CD4-positive, CD25-positive, alpha-beta regulatory T cell (primary cell): Measurements from ENCODE around the gene ELL2. TPM values are rescaled to one million over a fixed set of nuclear protein-coding genes. Genes with fewer than 3 reads are reported as not detected.
"Not testable (repeated sequence)": the region's sequence is repeated elsewhere in the genome, so short reads cannot be mapped to it uniquely, and the experiment has no call there.

ENCODE experiments used
- ATAC-seq, 2 donors: fragments of 150-1000 bp; cut with Tn5 transposase; one replicate each; pipeline ENCODE4 v1.10.0; 2021; ENCODE audit warnings: low read depth in 2 of 2, moderate number of reproducible peaks in 2 of 2, moderate library complexity in 1 of 2
- DNase-seq, 3 donors: peaks; one replicate each; pipeline versions ENCODE4 v3.0.0 to v3.0.0-alpha.2; 2012 to 2022; ENCODE audit warnings: mixed read lengths in 1 of 3
- H3K27ac ChIP-seq: one replicate; pipeline ENCODE4 v1.7.0; 2013; ENCODE audit warnings: mild to moderate bottlenecking, low read length; ENCODE audit not compliant: insufficient read depth, poor library complexity, severe bottlenecking
- H3K27me3 ChIP-seq: one replicate; pipeline ENCODE4 v1.7.0; 2013; ENCODE audit warnings: low read length; ENCODE audit not compliant: control insufficient read depth, insufficient read depth
- H3K36me3 ChIP-seq: one replicate; pipeline ENCODE4 v1.7.0; 2013; ENCODE audit warnings: mild to moderate bottlenecking, low read length, moderate library complexity; ENCODE audit not compliant: control insufficient read depth, insufficient read depth
- H3K4me1 ChIP-seq: 2 replicates; pipeline ENCODE4 v1.7.0; 2013; ENCODE audit warnings: mild to moderate bottlenecking, low read length; ENCODE audit not compliant: insufficient read depth, control insufficient read depth, poor library complexity, severe bottlenecking
- H3K4me3 ChIP-seq: one replicate; pipeline ENCODE4 v1.7.0; 2013; ENCODE audit warnings: low read depth, mild to moderate bottlenecking, low read length, moderate library complexity
- H3K9me3 ChIP-seq, 2 experiments: 1 replicate in 1 of 2; 2 replicates in 1 of 2; pipeline ENCODE4 v1.7.0; 2013; ENCODE audit warnings: low read length in 2 of 2, mild to moderate bottlenecking in 1 of 2, moderate library complexity in 1 of 2; ENCODE audit not compliant: control insufficient read depth in 2 of 2
- H3K27ac Mint-ChIP-seq, 3 donors: one replicate each; pipeline ENCODE4 v1.8.0; 2020 to 2022; ENCODE audit warnings: mild to moderate bottlenecking in 3 of 3, mixed read lengths in 3 of 3, moderate library complexity in 2 of 3
- H3K27me3 Mint-ChIP-seq: one replicate; pipeline ENCODE4 v1.8.0; 2022; ENCODE audit warnings: mild to moderate bottlenecking, mixed read lengths
- H3K36me3 Mint-ChIP-seq: one replicate; pipeline ENCODE4 v1.8.0; 2020; ENCODE audit warnings: mixed read lengths
- H3K4me1 Mint-ChIP-seq, 4 donors: one replicate each; pipeline ENCODE4 v1.8.0; 2020 to 2022; ENCODE audit warnings: mixed read lengths in 4 of 4, mild to moderate bottlenecking in 1 of 4
- H3K4me3 Mint-ChIP-seq, 4 donors: one replicate each; pipeline ENCODE4 v1.8.0; 2020 to 2022; ENCODE audit warnings: mild to moderate bottlenecking in 4 of 4, mixed read lengths in 4 of 4, moderate library complexity in 3 of 4
- H3K9me3 Mint-ChIP-seq, 7 donors: one replicate each; pipeline ENCODE4 v1.8.0; 2020 to 2022; ENCODE audit warnings: mixed read lengths in 7 of 7, mild to moderate bottlenecking in 3 of 7, moderate library complexity in 2 of 7
- polyA plus RNA-seq, 4 donors: library from polyadenylated mRNA; unstranded; fragments of 300-500 nt; fragmentation: Illumina TruSeq; gene quantifications; one replicate each; pipeline ENCODE4 v1.2.3, GENCODE V29; 2021
- total RNA-seq: library from RNA; stranded (reverse); gene quantifications from one replicate; pipeline ENCODE4 v1.2.3, GENCODE V29; 2022

ELL2 gene
- total and polyA plus RNA-seq, 5 donors from 2014 or later = 2.6 to 94.6 (median 3.7) TPM

DNA sequence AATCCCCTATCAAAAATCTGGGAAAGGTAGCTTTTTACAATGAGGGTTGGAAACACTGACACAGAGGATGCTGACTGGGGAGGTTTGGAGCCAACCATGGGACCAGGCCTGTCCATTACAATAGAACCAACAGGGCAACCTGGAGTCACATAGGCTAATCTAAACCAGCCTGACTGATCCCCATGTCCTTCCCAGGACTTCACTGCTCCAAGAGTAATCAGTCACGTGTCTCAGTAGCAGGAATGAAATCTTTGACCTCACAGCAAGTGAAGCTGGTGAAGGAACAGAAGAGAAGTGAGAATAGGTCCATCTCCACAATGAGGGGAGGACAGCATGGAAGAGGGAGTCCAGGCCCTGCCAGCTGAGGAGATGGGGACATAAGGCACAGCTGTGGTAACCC is 123.1 kb downstream of the ELL2 start:
- no peak overlapping the region for H3K4me3 ChIP-seq
- DNase-seq (no peak), ATAC-seq (no peak)
- H3K36me3 ChIP-seq = no peaks in the 10 kb centered on the region
- peaks cover 38% of the 10 kb centered on the region for H3K4me1 ChIP-seq
- peaks cover 4% of the 10 kb centered on the region for H3K27me3 Mint-ChIP-seq
- peaks cover 32 to 47% (median 36%) of the 10 kb centered on the region in 4 donors for H3K4me1 Mint-ChIP-seq
- no peaks in the 10 kb centered on the region for H3K9me3 ChIP-seq
- no peaks in the 10 kb centered on the region for H3K36me3 Mint-ChIP-seq
- no peaks in the 10 kb centered on the region for H3K9me3 Mint-ChIP-seq
- no peaks in the 10 kb centered on the region for H3K27me3 ChIP-seq
- H3K27ac ChIP-seq = no peak overlapping the region
- no peak overlapping the region for H3K27ac Mint-ChIP-seq
- peak overlapping the region in 2 of 4 donors; percentile 16 to 38 for H3K4me3 Mint-ChIP-seq

DNA sequence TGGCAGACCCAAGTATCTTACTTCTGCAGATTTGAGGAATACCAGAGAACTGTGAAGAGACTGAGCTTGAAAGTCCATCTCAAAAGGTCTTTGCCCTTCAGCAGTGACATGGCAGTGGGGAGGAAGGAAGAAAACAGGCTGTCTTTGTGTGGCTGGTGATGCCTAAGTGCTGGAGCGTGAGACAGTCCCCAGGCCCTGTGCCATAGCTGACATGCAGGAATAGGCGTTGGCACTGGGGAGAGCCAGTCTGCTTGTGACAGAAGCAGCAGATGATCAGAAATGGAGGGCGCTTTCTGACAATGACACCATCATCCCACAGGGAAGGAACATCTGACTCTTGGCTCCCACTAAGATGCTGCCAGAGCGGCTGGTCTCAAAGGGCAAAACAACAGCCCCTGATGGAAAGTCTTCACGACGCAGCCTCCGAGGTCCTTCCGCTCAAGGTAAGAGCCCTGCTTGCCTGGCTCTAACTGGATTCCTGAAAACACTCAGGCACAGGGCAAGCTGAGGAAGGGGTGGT is 123.6 kb downstream of the ELL2 start:
- H3K36me3 ChIP-seq = no peaks in the 10 kb centered on the region
- no peak overlapping the region for H3K27ac ChIP-seq
- Mint-ChIP-seq H3K27me3 (no peaks in the 10 kb centered on the region), H3K9me3 (no peaks in the 10 kb centered on the region), H3K4me1 (peaks cover 30 to 47% (median 34%) of the 10 kb centered on the region in 4 donors), H3K27ac (no peak overlapping the region), H3K4me3 (no peak overlapping the region), H3K36me3 (no peaks in the 10 kb centered on the region)
- H3K27me3 ChIP-seq = no peaks in the 10 kb centered on the region
- no peaks in the 10 kb centered on the region for H3K9me3 ChIP-seq
- H3K4me3 ChIP-seq = no peak overlapping the region
- H3K4me1 ChIP-seq = peaks cover 38% of the 10 kb centered on the region
- ATAC-seq = no peak
- DNase-seq = no peak

DNA sequence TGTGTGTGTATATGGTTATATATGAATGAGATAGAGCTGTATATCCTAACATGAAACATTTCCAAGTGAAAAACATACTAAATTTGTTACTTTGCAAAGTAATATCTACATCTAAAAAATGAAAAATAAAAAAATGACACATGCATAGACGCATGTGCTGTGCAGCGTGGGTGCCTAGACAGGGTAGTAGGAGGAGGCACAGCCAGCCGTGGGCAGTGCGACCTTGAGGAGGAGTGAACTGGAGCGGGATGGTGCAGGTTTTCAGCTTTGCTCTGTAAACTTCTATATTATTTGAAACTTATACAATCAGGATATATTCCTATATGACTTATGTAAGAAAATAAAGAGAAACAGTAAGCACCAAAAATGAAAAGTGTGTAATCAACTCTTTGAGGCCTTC is 124.2 kb downstream of the ELL2 start:
- Histone ChIP-seq H3K27ac (no peak overlapping the region), H3K4me3 (no peak overlapping the region), H3K4me1 (peaks cover 38% of the 10 kb centered on the region), H3K9me3 (no peaks in the 10 kb centered on the region), H3K27me3 (no peaks in the 10 kb centered on the region), H3K36me3 (no peaks in the 10 kb centered on the region)
- no peak for DNase-seq
- H3K4me1 Mint-ChIP-seq = peaks cover 29 to 48% (median 34%) of the 10 kb centered on the region in 4 donors
- no peaks in the 10 kb centered on the region for H3K27me3 Mint-ChIP-seq
- H3K9me3 Mint-ChIP-seq = no peaks in the 10 kb centered on the region
- ATAC-seq = no peak
- H3K4me3 Mint-ChIP-seq = peak overlapping the region in 2 of 4 donors; percentile 31 to 88
- no peaks in the 10 kb centered on the region for H3K36me3 Mint-ChIP-seq
- H3K27ac Mint-ChIP-seq = peak overlapping the region; percentile 17 to 98 (median 65)

DNA sequence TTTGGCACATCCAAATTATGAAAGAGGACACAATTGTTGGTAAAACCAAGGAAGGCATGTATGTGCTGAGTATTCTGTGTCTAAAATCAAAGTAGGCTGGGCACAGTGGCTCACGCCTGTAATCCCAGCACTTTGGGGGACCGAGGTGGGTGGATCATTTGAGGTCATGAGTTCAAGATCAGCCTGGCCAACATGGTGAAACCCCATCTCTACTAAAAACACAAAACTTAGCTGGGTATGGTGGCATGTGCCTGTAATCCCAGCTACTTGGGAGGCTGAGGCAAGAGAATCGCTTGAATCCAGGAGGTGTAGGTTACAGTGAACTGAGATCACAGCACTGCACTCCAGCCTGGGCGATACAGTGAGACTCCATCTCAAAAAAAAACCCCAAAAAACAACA is 124.7 kb downstream of the ELL2 start:
- H3K36me3 Mint-ChIP-seq, H3K27me3 ChIP-seq, H3K9me3 Mint-ChIP-seq, DNase-seq, H3K27ac ChIP-seq, H3K4me3 ChIP-seq, H3K9me3 ChIP-seq, H3K27me3 Mint-ChIP-seq, H3K36me3 ChIP-seq, ATAC-seq: not testable (repeated sequence)
- peak overlapping the region in 3 of 4 donors; percentile 58 to 88 (median 59) for H3K4me3 Mint-ChIP-seq
- peaks cover 28 to 53% (median 37%) of the 10 kb centered on the region in 4 donors for H3K4me1 Mint-ChIP-seq
- peaks cover 39% of the 10 kb centered on the region for H3K4me1 ChIP-seq
- peak overlapping the region; percentile 33 to 98 (median 61) for H3K27ac Mint-ChIP-seq

DNA sequence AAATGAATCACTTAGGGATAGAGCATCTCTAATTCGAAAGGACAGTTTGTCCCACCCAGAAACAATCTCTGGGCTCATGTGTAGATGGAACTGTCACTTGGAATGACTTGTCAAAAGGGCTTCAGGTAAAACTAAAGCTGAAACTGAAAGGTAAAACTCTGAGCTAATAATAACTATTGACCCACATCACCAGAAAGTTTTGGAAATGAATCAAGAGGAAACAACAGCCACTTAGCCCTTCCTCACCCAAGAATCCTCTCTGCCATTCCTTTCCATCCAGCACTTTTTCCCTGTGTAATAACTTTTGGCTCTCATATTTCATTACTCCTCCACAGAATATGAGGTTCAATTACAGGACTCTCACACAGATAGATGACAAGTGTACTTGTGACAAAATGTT is 125.1 kb downstream of the ELL2 start:
- H3K4me3 Mint-ChIP-seq = peak overlapping the region; percentile 39 to 92 (median 88)
- no peaks in the 10 kb centered on the region for H3K36me3 Mint-ChIP-seq
- H3K27me3 Mint-ChIP-seq = no peaks in the 10 kb centered on the region
- Histone ChIP-seq H3K36me3 (no peaks in the 10 kb centered on the region), H3K9me3 (no peaks in the 10 kb centered on the region), H3K27ac (peak overlapping the region; percentile 75), H3K4me3 (peak overlapping the region; percentile 93), H3K4me1 (peaks cover 39% of the 10 kb centered on the region), H3K27me3 (no peaks in the 10 kb centered on the region)
- peak overlapping the region; percentile 33 to 98 (median 91) for H3K27ac Mint-ChIP-seq
- ATAC-seq = no peak
- peaks cover 32 to 57% (median 39%) of the 10 kb centered on the region in 4 donors for H3K4me1 Mint-ChIP-seq
- H3K9me3 Mint-ChIP-seq = no peaks in the 10 kb centered on the region
- DNase-seq = no peak

DNA sequence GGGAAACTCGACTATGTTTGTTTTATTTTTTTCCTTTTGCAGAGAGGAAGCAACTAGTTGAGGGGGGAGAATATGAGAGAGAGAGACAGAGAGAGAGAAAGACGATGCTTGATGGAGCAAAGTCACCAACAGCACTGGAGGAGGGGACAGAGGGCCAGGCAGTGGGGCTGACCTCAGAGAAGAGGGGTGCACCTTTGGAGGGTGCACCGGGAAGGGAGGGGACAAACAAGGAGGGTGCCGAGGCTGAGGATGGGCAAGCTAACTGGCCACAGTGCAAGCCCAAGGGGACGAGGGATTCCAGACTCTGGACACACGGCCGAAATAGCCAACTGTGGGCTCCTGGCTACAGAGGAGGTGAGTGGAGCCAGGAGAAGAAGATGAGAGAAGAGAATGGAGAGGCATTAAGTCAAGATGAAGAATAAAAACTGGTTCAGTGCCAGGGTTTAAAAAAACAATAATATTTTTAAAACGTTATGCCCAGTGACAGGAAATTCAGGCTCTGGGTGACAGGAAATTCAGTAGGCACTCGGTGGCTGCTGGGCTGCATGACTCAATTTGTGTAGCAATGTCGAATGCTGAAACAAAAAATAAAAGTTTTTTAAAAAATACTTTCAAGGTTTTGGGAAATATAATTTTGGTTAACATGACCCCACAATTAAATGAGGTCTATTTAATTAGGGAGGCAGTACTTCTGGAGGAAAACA is 125.8 kb downstream of the ELL2 start:
- H3K9me3 Mint-ChIP-seq = no peaks in the 10 kb centered on the region
- peak overlapping the region; percentile 75 for H3K27ac ChIP-seq
- H3K4me1 ChIP-seq = peaks cover 39% of the 10 kb centered on the region
- DNase-seq = no peak
- no peaks in the 10 kb centered on the region for H3K27me3 Mint-ChIP-seq
- H3K27me3 ChIP-seq = no peaks in the 10 kb centered on the region
- peak overlapping the region; percentile 88 to 97 (median 90) for H3K4me3 Mint-ChIP-seq
- H3K36me3 Mint-ChIP-seq = no peaks in the 10 kb centered on the region
- peaks cover 34 to 57% (median 40%) of the 10 kb centered on the region in 4 donors for H3K4me1 Mint-ChIP-seq
- H3K36me3 ChIP-seq = no peaks in the 10 kb centered on the region
- peak overlapping the region; percentile 93 for H3K4me3 ChIP-seq
- H3K27ac Mint-ChIP-seq = peak overlapping the region; percentile 90 to 98 (median 91)
- no peaks in the 10 kb centered on the region for H3K9me3 ChIP-seq
- ATAC-seq = peak; percentile 20 to 30

Other genes starting within 250 kb of the ELL2 start
- gene RHOBTB3, start 230.5 kb downstream of the ELL2 start, total RNA-seq = 2.4 TPM
- 1 to 10 TPM; 1.4 to 2.8 (median 2.7) TPM for gene RHOBTB3, start 230.5 kb downstream of the ELL2 start, polyA plus RNA-seq
- gene GLRX, start 139.1 kb downstream of the ELL2 start, total RNA-seq = 82.9 TPM
- 100 to 1,000 TPM; 319 to 399 (median 348) TPM for gene GLRX, start 139.1 kb downstream of the ELL2 start, polyA plus RNA-seq